K562 (cell line): ENCODE measurements around the gene SOX30. TPM values are rescaled to one million over a fixed set of nuclear protein-coding genes. Genes with fewer than 3 reads are reported as not detected.

ENCODE experiments used
- ATAC-seq: fragments of 200-7000 bp; cut with Tn5 transposase; 3 replicates; pipeline ENCODE4 v1.9.1; 2020; ENCODE audit warnings: moderate library complexity
- BruUV-seq: library from RNA; stranded (reverse); fragments of 400-500 nt; replicated peaks from 2 replicates; lab custom pipeline; 2021; lab: Mats Ljungman, UMichigan
- CTCF ChIA-PET: fragments of 300-600 bp; formaldehyde crosslinking; extraction: SDS; loops from one replicate; lab custom pipeline; 2021; ENCODE audit warnings: low intra/inter-chr PET ratio; lab: Yijun Ruan, JAX
- POLR2A ChIA-PET: fragments of 300-600, 350-650 bp; sonication (Branson Sonifier 250); formaldehyde crosslinking; extraction: SDS; loops from one replicate; lab custom pipeline; 2021; ENCODE audit warnings: antibody characterized with exemption, inconsistent platforms; lab: Yijun Ruan, JAX
- DNase-seq, 4 experiments: peaks; one replicate each; pipeline versions ENCODE4 v3.0.0 to v3.0.0-alpha.2; 2011 to 2018; ENCODE audit warnings: low spot score in 3 of 4, mixed read lengths in 3 of 4; ENCODE audit errors: extremely low read depth in 1 of 4
- FAIRE-seq: peaks from 2 replicates; lab custom pipeline; 2011; peaks lifted over from hg19 to GRCh38; lab: Jason Lieb, UNC
- H2AFZ ChIP-seq: 2 replicates; pipeline ENCODE4 v1.6.0; 2011; ENCODE audit warnings: low read depth, low read length, control low read depth, inconsistent platforms
- H3K27ac ChIP-seq: fragments of 200-600 bp; 3 replicates; pipeline ENCODE4 v1.8.0; 2011; ENCODE audit warnings: low read depth, mild to moderate bottlenecking, control low read depth, inconsistent platforms, low read length, moderate library complexity, mixed read lengths; ENCODE audit errors: extremely low read depth
- H3K27me3 ChIP-seq, 2 experiments: fragments of 300-600 bp in 1 of 2; 2 replicates in 1 of 2; 3 replicates in 1 of 2; pipeline versions ENCODE4 v1.6.0 to v1.8.0; 2011; ENCODE audit warnings: inconsistent platforms in 2 of 2, low read length in 2 of 2, mild to moderate bottlenecking in 1 of 2, mixed read lengths in 1 of 2, moderate library complexity in 1 of 2; ENCODE audit not compliant: control insufficient read depth in 2 of 2, insufficient read depth in 2 of 2
- H3K36me3 ChIP-seq: fragments of 300-600 bp; 3 replicates; pipeline ENCODE4 v1.8.0; 2011; ENCODE audit warnings: mild to moderate bottlenecking, low read length, inconsistent platforms; ENCODE audit not compliant: control insufficient read depth, insufficient read depth
- H3K4me1 ChIP-seq, 2 experiments: fragments of 200-600 bp in 1 of 2; replicated peaks in 1 of 2; 2 replicates in 1 of 2; 3 replicates in 1 of 2; pipeline versions ENCODE4 v1.5.1 to v1.8.0; 2011; ENCODE audit warnings: inconsistent platforms in 2 of 2, low read length in 2 of 2, mild to moderate bottlenecking in 1 of 2, mixed read lengths in 1 of 2, moderate library complexity in 1 of 2; ENCODE audit not compliant: control insufficient read depth in 2 of 2, insufficient read depth in 2 of 2
- H3K4me2 ChIP-seq: 2 replicates; pipeline ENCODE4 v1.6.1; 2011; ENCODE audit warnings: low read length, control low read depth, inconsistent platforms, mixed read lengths; ENCODE audit not compliant: insufficient read depth
- H3K4me3 ChIP-seq: fragments of 200-600 bp; sonication (generic), shearing (Covaris generic); 2 replicates; pipeline ENCODE4 v1.5.1; 2016; ENCODE audit warnings: control low read depth, inconsistent platforms
- H3K79me2 ChIP-seq: fragments of 200-600 bp; 3 replicates; pipeline ENCODE4 v1.8.0; 2011; ENCODE audit warnings: low read length, inconsistent platforms; ENCODE audit not compliant: control insufficient read depth, insufficient read depth
- H3K9ac ChIP-seq, 2 experiments: 2 replicates each; pipeline versions ENCODE4 v1.6.0 to v1.6.1; 2011; ENCODE audit warnings: low read depth in 2 of 2, low read length in 2 of 2, control low read depth in 1 of 2, inconsistent platforms in 1 of 2, mild to moderate bottlenecking in 1 of 2, mixed read lengths in 1 of 2; ENCODE audit not compliant: insufficient read depth in 1 of 2
- H3K9me1 ChIP-seq: one replicate; pipeline ENCODE4 v1.6.0; 2011; ENCODE audit warnings: inconsistent platforms, mild to moderate bottlenecking, low read length, moderate library complexity; ENCODE audit not compliant: control insufficient read depth, insufficient read depth
- H3K9me3 ChIP-seq: replicated peaks from 2 replicates; pipeline ENCODE4 v1.5.1; 2011; ENCODE audit warnings: low read depth, low read length, inconsistent platforms; ENCODE audit not compliant: control insufficient read depth, insufficient read depth
- H4K20me1 ChIP-seq: replicated peaks from 2 replicates; pipeline ENCODE4 v1.6.1; 2011; ENCODE audit warnings: low read length, inconsistent platforms, mixed read lengths; ENCODE audit not compliant: control insufficient read depth, insufficient read depth
- ATF1 ChIP-seq, 2 experiments: fragments of 450-650 bp in 1 of 2; IDR thresholded peaks; 2 replicates each; pipeline ENCODE4 v1.6.1; 2016; ENCODE audit warnings: missing compliant biosample characterization in 1 of 2, missing genetic modification characterization in 1 of 2
- DLX4 ChIP-seq: fragments of 250-450 bp; sonication (Bioruptor Pico); IDR thresholded peaks from 2 replicates; pipeline ENCODE4 v1.6.1; 2021; ENCODE audit warnings: mild to moderate bottlenecking
- EHMT2 ChIP-seq: fragments of 450-650 bp; IDR thresholded peaks from 2 replicates; pipeline ENCODE4 v1.6.1; 2018; ENCODE audit warnings: antibody characterized with exemption
- ETV1 ChIP-seq: fragments of 450-650 bp; conservative IDR thresholded peaks from 2 replicates; pipeline ENCODE4 v1.6.1; 2016; ENCODE audit warnings: missing genetic modification characterization, control low read depth, low read depth, missing compliant biosample characterization
- FOXJ2 ChIP-seq: fragments of 200-800 bp; sonication (Bioruptor generic); IDR thresholded peaks from 2 replicates; pipeline ENCODE4 v1.6.1; 2016; ENCODE audit warnings: missing genetic modification characterization, missing compliant biosample characterization
- NCOA2 ChIP-seq, 2 experiments: fragments of 450-650 bp; IDR thresholded peaks; 2 replicates each; pipeline ENCODE4 v1.6.1; 2018; ENCODE audit warnings: mild to moderate bottlenecking in 2 of 2, moderate library complexity in 1 of 2; ENCODE audit not compliant: partially characterized antibody in 2 of 2
- NELFE ChIP-seq: IDR thresholded peaks from 2 replicates; pipeline ENCODE4 v1.6.1; 2011; ENCODE audit warnings: mild to moderate bottlenecking; ENCODE audit not compliant: insufficient read depth, insufficient read length
- NFE2 ChIP-seq: IDR thresholded peaks from 2 replicates; pipeline ENCODE4 v1.6.1; 2014; ENCODE audit warnings: antibody characterized with exemption, low read depth
- NFIC ChIP-seq: fragments of 450-650 bp; IDR thresholded peaks from 2 replicates; pipeline ENCODE4 v1.6.1; 2017; ENCODE audit warnings: mild to moderate bottlenecking, inconsistent platforms
- NRF1 ChIP-seq, 2 experiments: fragments of 450-650 bp; IDR thresholded peaks in 1 of 2; conservative IDR thresholded peaks in 1 of 2; 2 replicates each; pipeline ENCODE4 v1.6.1; 2014; ENCODE audit warnings: mild to moderate bottlenecking in 2 of 2
- PML ChIP-seq: IDR thresholded peaks from 2 replicates; pipeline ENCODE4 v1.6.1; 2012; ENCODE audit warnings: low read length, inconsistent platforms
- XRCC4 ChIP-seq: IDR thresholded peaks from one replicate; pipeline ENCODE4 v1.6.1; 2011; ENCODE audit not compliant: insufficient read depth, insufficient read length; ENCODE audit errors: extremely low read depth
- ZFP36 ChIP-seq: fragments of 150-350 bp; IDR thresholded peaks from 2 replicates; pipeline ENCODE4 v1.6.1; 2018; ENCODE audit warnings: low read length, low read depth; ENCODE audit not compliant: partially characterized antibody
- ZNF224 ChIP-seq: sonication (generic); formaldehyde crosslinking; IDR thresholded peaks from 2 replicates; pipeline ENCODE4 v1.8.0; 2022; ENCODE audit warnings: mild to moderate bottlenecking, missing genetic modification reagents
- ZNF253 ChIP-seq: fragments of 250-450 bp; sonication (Bioruptor Pico); conservative IDR thresholded peaks from 2 replicates; pipeline ENCODE4 v1.6.1; 2021; ENCODE audit warnings: mild to moderate bottlenecking
- ZNF644 ChIP-seq: fragments of 200-800 bp; sonication (Bioruptor generic); IDR thresholded peaks from 2 replicates; pipeline ENCODE4 v1.6.1; 2016; ENCODE audit warnings: low read depth, missing genetic modification characterization, missing compliant biosample characterization
- ZNF780A ChIP-seq: fragments of 250-450 bp; sonication (Bioruptor Pico); IDR thresholded peaks from 2 replicates; pipeline ENCODE4 v1.5.0; 2021; ENCODE audit warnings: mild to moderate bottlenecking
- ZZZ3 ChIP-seq: fragments of 450-650 bp; IDR thresholded peaks from 2 replicates; pipeline ENCODE4 v1.6.1; 2016; ENCODE audit warnings: antibody characterized with exemption, mild to moderate bottlenecking, moderate library complexity
- in situ Hi-C: fragments of 300-500 bp; cut with MboI; formaldehyde crosslinking; loops from 4 replicates; pipeline ENCODE4 v1.15.0; 2018; ENCODE audit warnings: inconsistent platforms, mixed read lengths
- intact Hi-C: fragments of 100-400 bp; cut with micrococcal nuclease; formaldehyde crosslinking; loops from 2 replicates; pipeline ENCODE4 v1.14.2; 2022
- polyA plus RNA-seq, 8 experiments: library from polyadenylated mRNA; depleted of rRNA in 4 of 8; stranded (reverse) in 5 of 8; unstranded in 3 of 8; fragments of >200 nt; fragmentation: Nextera tagmentation in 2 of 8; fragmentation: Illumina TruSeq in 1 of 8; extraction: Ambion mirVana in 2 of 8; extraction: Trizol in 1 of 8; gene quantifications; 2 replicates each; pipeline versions ENCODE4 v1.2.1 to v1.2.3, GENCODE V29; 2011 to 2014; ENCODE audit warnings: inconsistent platforms in 1 of 8, missing spikeins in 1 of 8
- total RNA-seq, 7 experiments: library from RNA; depleted of rRNA in 6 of 7; stranded (reverse); fragments of >200 nt in 6 of 7; fragmentation: Illumina TruSeq in 2 of 7; extraction: Trizol in 2 of 7; gene quantifications; 2 replicates each; pipeline versions ENCODE4 v1.2.1 to v1.2.3, GENCODE V29; 2011 to 2021; ENCODE audit warnings: low replicate concordance in 1 of 7

Gene SOX30
- total and polyA plus RNA-seq, 9 of the 15 experiments (the other 6 are each of a cell fraction or from before 2014, with no cell fraction given), result not detected

GRCh38 chr5:157590478-157590877 is 61.8 kb downstream of the SOX30 start:
- in situ Hi-C loops (no loop called here), intact Hi-C loops (no loop called here)
- H3K9me1 ChIP-seq, result no peaks in the 10 kb centered on the region
- no peak overlapping the region for H3K4me3 ChIP-seq
- H3K36me3 ChIP-seq, result no peaks in the 10 kb centered on the region
- FAIRE-seq (no peak), DNase-seq (no peak), ATAC-seq (no peak)
- no peak overlapping the region for H3K4me2 ChIP-seq
- no peak overlapping the region for H2AFZ ChIP-seq
- H3K79me2 ChIP-seq, result no peaks in the 10 kb centered on the region
- H3K9me3 ChIP-seq, result no peaks in the 10 kb centered on the region
- no peaks in the 10 kb centered on the region for H3K27me3 ChIP-seq
- TF ChIP-seq ATF1 (CRISPR knock-in tag; IDR thresholded peaks at IDR 0.05) (no peak), ATF1 (tag; IDR thresholded peaks at IDR 0.05) (no peak), NRF1 (conservative IDR thresholded peaks at IDR 0.05 in 1 of 2, IDR thresholded peaks at IDR 0.05 in 1 of 2) (no peak), FOXJ2 (no peak), ZNF644 (tag) (no peak), ZZZ3 (no peak), NFIC (no peak), XRCC4 (no peak), ZNF780A (CRISPR knock-in tag) (no peak), NFE2 (no peak), ETV1 (no peak), ZNF253 (CRISPR knock-in tag) (no peak), NCOA2 (IDR thresholded peaks at IDR 0.05; ENCODE audit: partially characterized antibody in 2 of 2) (no peak), ZNF224 (CRISPR knock-in tag) (no peak), ZFP36 (no peak), EHMT2 (no peak), NELFE (no peak), PML (no peak), DLX4 (CRISPR knock-in tag) (no peak)
- H4K20me1 ChIP-seq, result no peaks in the 10 kb centered on the region
- no peak overlapping the region for H3K27ac ChIP-seq
- POLR2A ChIA-PET, result no interaction called here
- no TSS peak for BruUV-seq
- H3K9ac ChIP-seq, result no peak overlapping the region
- H3K4me1 ChIP-seq, result no peaks in the 10 kb centered on the region; a peak in 1 of 5 replicates
- CTCF ChIA-PET, result no interaction called here
